HCT116 (cell line): ENCODE results near the gene ADM5. TPM values are rescaled to one million over a fixed set of nuclear protein-coding genes. Genes with fewer than 3 reads are reported as not detected.

Source experiments
- ATAC-seq: fragments of 200-7000 bp; cut with Tn5 transposase; 2 replicates; pipeline ENCODE4 v1.9.1; 2020; ENCODE audit warnings: mild to moderate bottlenecking, moderate library complexity
- BruUV-seq: library from RNA; stranded (reverse); fragments of 400-500 nt; replicated peaks from 2 replicates; lab custom pipeline; 2021; lab: Mats Ljungman, UMichigan
- CTCF ChIA-PET: fragments of 300-600 bp; sonication (Branson Sonifier 250); formaldehyde crosslinking; loops from one replicate; lab custom pipeline; 2021; ENCODE audit warnings: antibody characterized with exemption; lab: Charles Lee
- POLR2A ChIA-PET: fragments of 300-600, 350-600 bp; sonication (Branson Sonifier 250); formaldehyde crosslinking; loops from one replicate; lab custom pipeline; 2021; ENCODE audit warnings: antibody characterized with exemption; lab: Charles Lee
- RAD21 ChIA-PET, 2 experiments: fragments of 300-600 bp; sonication (Branson Sonifier 250); formaldehyde crosslinking; loops; one replicate each; lab custom pipeline; 2023; ENCODE audit warnings: low total read pairs in 2 of 2; ENCODE audit not compliant: uncharacterized antibody in 2 of 2, unreplicated experiment in 2 of 2, low non-redundant PET in 1 of 2; lab: Charles Lee
- DNase-seq: peaks from one replicate; pipeline ENCODE4 v3.0.0-alpha.2; 2010; ENCODE audit warnings: low read depth, low spot score
- H2AFZ ChIP-seq: fragments of 200-600 bp; shearing (Covaris generic), sonication (generic); 2 replicates; pipeline ENCODE4 v1.6.1; 2017; ENCODE audit warnings: low read depth, mixed run types, mixed read lengths, antibody characterized with exemption, low read length; ENCODE audit not compliant: poor library complexity, severe bottlenecking
- H3K27ac ChIP-seq: 2 replicates; pipeline ENCODE4 v1.5.1; 2012; ENCODE audit warnings: low read depth, low read length
- H3K27me3 ChIP-seq: fragments of 200-600 bp; sonication (generic); 2 replicates; pipeline ENCODE4 v1.6.1; 2016; ENCODE audit warnings: mixed run types, low read length, mixed read lengths; ENCODE audit not compliant: insufficient read depth
- H3K36me3 ChIP-seq, 2 experiments: fragments of 200-500 bp in 1 of 2; fragments of 200-600 bp in 1 of 2; sonication (Bioruptor generic) in 1 of 2; sonication (generic) in 1 of 2; 2 replicates each; pipeline versions ENCODE4 v1.5.1 to v1.6.1; 2014 to 2016; ENCODE audit warnings: low read length in 2 of 2, inconsistent platforms in 1 of 2, mixed read lengths in 1 of 2, mixed run types in 1 of 2; ENCODE audit not compliant: insufficient read depth in 2 of 2, control insufficient read depth in 1 of 2
- H3K4me1 ChIP-seq, 2 experiments: fragments of 200-600 bp in 1 of 2; sonication (generic) in 1 of 2; 2 replicates each; pipeline versions ENCODE4 v1.5.1 to v1.6.1; 2012 to 2017; ENCODE audit warnings: low read length in 2 of 2, inconsistent platforms in 1 of 2, mild to moderate bottlenecking in 1 of 2, mixed read lengths in 1 of 2, mixed run types in 1 of 2, moderate library complexity in 1 of 2; ENCODE audit not compliant: insufficient read depth in 2 of 2, control insufficient read depth in 1 of 2
- H3K4me2 ChIP-seq: fragments of 200-600 bp; sonication (generic); 2 replicates; pipeline ENCODE4 v1.6.1; 2017; ENCODE audit warnings: mixed run types, low read length, mixed read lengths
- H3K4me3 ChIP-seq, 2 experiments: fragments of 200-600 bp in 1 of 2; sonication (generic) in 1 of 2; replicated peaks in 1 of 2; 2 replicates each; pipeline ENCODE4 v1.5.1; 2011 to 2016; ENCODE audit warnings: low read length in 2 of 2, control low read depth in 1 of 2, low read depth in 1 of 2, mild to moderate bottlenecking in 1 of 2, mixed read lengths in 1 of 2, mixed run types in 1 of 2
- H3K79me2 ChIP-seq: fragments of 200-600 bp; sonication (generic); 2 replicates; pipeline ENCODE4 v1.6.1; 2017; ENCODE audit warnings: mild to moderate bottlenecking, mixed run types, low read length, moderate library complexity, mixed read lengths; ENCODE audit not compliant: insufficient read depth
- H3K9ac ChIP-seq: fragments of 200-600 bp; sonication (generic); 2 replicates; pipeline ENCODE4 v1.6.1; 2016; ENCODE audit warnings: low read length, mixed read lengths
- H3K9me2 ChIP-seq: fragments of 200-600 bp; sonication (generic), shearing (Covaris generic); 2 replicates; pipeline ENCODE4 v1.6.1; 2017; ENCODE audit warnings: mixed run types, mild to moderate bottlenecking, moderate library complexity; ENCODE audit not compliant: insufficient read depth
- H3K9me3 ChIP-seq, 2 experiments: fragments of 200-500 bp in 1 of 2; fragments of 200-600 bp in 1 of 2; sonication (Bioruptor generic) in 1 of 2; sonication (generic) in 1 of 2; 2 replicates each; pipeline ENCODE4 v1.6.1; 2014 to 2017; ENCODE audit warnings: low read length in 2 of 2, mixed read lengths in 2 of 2, inconsistent platforms in 1 of 2, low read depth in 1 of 2, mild to moderate bottlenecking in 1 of 2, mixed run types in 1 of 2, moderate library complexity in 1 of 2; ENCODE audit not compliant: control insufficient read depth in 1 of 2, insufficient read depth in 1 of 2
- H4K20me1 ChIP-seq: fragments of 200-600 bp; sonication (generic), shearing (Covaris generic); 2 replicates; pipeline ENCODE4 v1.6.1; 2017; ENCODE audit warnings: mixed run types, mild to moderate bottlenecking, moderate library complexity; ENCODE audit not compliant: insufficient read depth
- EZH2phosphoT487 ChIP-seq: fragments of 200-600 bp; IDR thresholded peaks from 2 replicates; pipeline ENCODE4 v1.6.1; 2018; ENCODE audit warnings: antibody characterized with exemption, borderline replicate concordance
- POLR2A ChIP-seq: IDR thresholded peaks from 2 replicates; pipeline ENCODE4 v1.7.0; 2011; ENCODE audit warnings: borderline replicate concordance; ENCODE audit not compliant: insufficient read depth, insufficient read length; ENCODE audit errors: extremely low read depth
- POLR2AphosphoS5 ChIP-seq: IDR thresholded peaks from 2 replicates; pipeline ENCODE4 v1.6.1; 2011; ENCODE audit warnings: mild to moderate bottlenecking, low read depth, low read length, moderate library complexity
- RAD21 ChIP-seq: IDR thresholded peaks from 2 replicates; pipeline ENCODE4 v1.6.1; 2012; ENCODE audit warnings: low read depth, mild to moderate bottlenecking
- SIN3A ChIP-seq: IDR thresholded peaks from 2 replicates; pipeline ENCODE4 v1.6.1; 2012; ENCODE audit warnings: low read depth
- YY1 ChIP-seq: IDR thresholded peaks from 2 replicates; pipeline ENCODE4 v1.6.1; 2011; ENCODE audit warnings: low read length, low read depth, moderate library complexity, mild to moderate bottlenecking; ENCODE audit not compliant: insufficient replicate concordance; ENCODE audit errors: extremely low read depth
- ZFX ChIP-seq: fragments of 450-650 bp; IDR thresholded peaks from 2 replicates; pipeline ENCODE4 v1.6.1; 2017
- ZNF274 ChIP-seq: fragments of 200-500 bp; sonication (Bioruptor generic); IDR thresholded peaks from 2 replicates; pipeline ENCODE4 v1.6.1; 2014; ENCODE audit warnings: mild to moderate bottlenecking, low read depth, low read length, inconsistent platforms
- intact Hi-C: fragments of 100-400 bp; cut with micrococcal nuclease; formaldehyde crosslinking; loops from 2 replicates; pipeline ENCODE4 v1.10.0; 2022
- total RNA-seq: library from RNA; stranded (reverse); gene quantifications from one replicate; pipeline ENCODE4 v1.2.1, GENCODE V29; 2021; ENCODE audit not compliant: unreplicated experiment
- TF ChIP-seq, protein P1 (sequence below), 3 experiments: fragments of 200-600 bp in 1 of 3; sonication (generic) in 1 of 3; IDR thresholded peaks in 2 of 3; conservative IDR thresholded peaks in 1 of 3; 2 replicates each; pipeline ENCODE4 v1.5.1; 2012 to 2017; ENCODE audit warnings: low read depth in 2 of 3, low read length in 2 of 3, antibody characterized with exemption in 1 of 3, borderline replicate concordance in 1 of 3, control low read depth in 1 of 3, mild to moderate bottlenecking in 1 of 3, mixed read lengths in 1 of 3, mixed run types in 1 of 3, moderate library complexity in 1 of 3; ENCODE audit not compliant: insufficient read depth in 1 of 3

ADM5 gene
- total RNA-seq, 1 experiment from 2014 or later: 12.1 TPM

DNA sequence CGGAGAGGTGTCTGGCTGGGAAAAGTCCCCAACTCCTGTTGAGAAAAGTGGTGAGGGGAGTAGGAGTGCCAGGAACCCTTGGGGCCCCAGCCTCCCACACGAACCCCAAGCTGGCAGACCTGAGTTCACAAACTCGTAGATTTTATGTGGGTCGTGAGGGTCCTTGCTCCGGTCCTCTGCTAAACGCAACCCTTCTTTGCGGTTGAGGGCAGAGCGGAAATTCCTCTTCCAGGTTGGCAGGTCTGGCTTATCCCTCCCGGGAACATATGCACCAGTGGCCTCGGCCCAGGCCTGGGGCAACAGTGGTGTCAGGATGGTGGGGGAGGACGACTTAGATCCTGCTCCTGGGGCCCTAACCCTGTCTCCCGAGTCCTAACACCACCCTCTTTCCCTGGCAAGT lies 26.2 kb upstream of the ADM5 start:
- no peak for TF ChIP-seq EZH2phosphoT487
- no peak for TF ChIP-seq ZFX
- no peak for TF ChIP-seq ZNF274
- peak; percentile 36; the same call in 1 of the 2 replicates for TF ChIP-seq POLR2AphosphoS5
- no peak for TF ChIP-seq YY1
- no peak for TF ChIP-seq RAD21
- TF ChIP-seq SIN3A: no peak
- no peak for TF ChIP-seq POLR2A
- TF ChIP-seq, protein P1, sequence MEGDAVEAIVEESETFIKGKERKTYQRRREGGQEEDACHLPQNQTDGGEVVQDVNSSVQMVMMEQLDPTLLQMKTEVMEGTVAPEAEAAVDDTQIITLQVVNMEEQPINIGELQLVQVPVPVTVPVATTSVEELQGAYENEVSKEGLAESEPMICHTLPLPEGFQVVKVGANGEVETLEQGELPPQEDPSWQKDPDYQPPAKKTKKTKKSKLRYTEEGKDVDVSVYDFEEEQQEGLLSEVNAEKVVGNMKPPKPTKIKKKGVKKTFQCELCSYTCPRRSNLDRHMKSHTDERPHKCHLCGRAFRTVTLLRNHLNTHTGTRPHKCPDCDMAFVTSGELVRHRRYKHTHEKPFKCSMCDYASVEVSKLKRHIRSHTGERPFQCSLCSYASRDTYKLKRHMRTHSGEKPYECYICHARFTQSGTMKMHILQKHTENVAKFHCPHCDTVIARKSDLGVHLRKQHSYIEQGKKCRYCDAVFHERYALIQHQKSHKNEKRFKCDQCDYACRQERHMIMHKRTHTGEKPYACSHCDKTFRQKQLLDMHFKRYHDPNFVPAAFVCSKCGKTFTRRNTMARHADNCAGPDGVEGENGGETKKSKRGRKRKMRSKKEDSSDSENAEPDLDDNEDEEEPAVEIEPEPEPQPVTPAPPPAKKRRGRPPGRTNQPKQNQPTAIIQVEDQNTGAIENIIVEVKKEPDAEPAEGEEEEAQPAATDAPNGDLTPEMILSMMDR (IDR thresholded peaks at IDR 0.05 in 2 of 3, conservative IDR thresholded peaks at IDR 0.05 in 1 of 3; ENCODE audit: borderline replicate concordance in 1 of 3, insufficient read depth in 1 of 3, low read depth in 2 of 3, low read length in 2 of 3): no peak
- no peak for ATAC-seq
- intact Hi-C loops: no loop called here
- no peak for DNase-seq
- Histone ChIP-seq H3K9me3 (no peaks in the 10 kb centered on the region), H4K20me1 (no peaks in the 10 kb centered on the region), H3K27ac (peak overlapping the region; percentile 95; the same call in 1 of the 2 replicates), H3K4me1 (peaks cover 6 to 24% of the 10 kb centered on the region in 2 experiments; a peak in 3 of 4 replicates), H3K79me2 (peaks cover 47% of the 10 kb centered on the region), H3K4me2 (peak overlapping the region; percentile 78; the same call in 1 of the 2 replicates), H3K9me2 (no peaks in the 10 kb centered on the region), H2AFZ (no peak overlapping the region), H3K9ac (no peak overlapping the region; the same call in 1 of the 2 replicates), H3K27me3 (no peaks in the 10 kb centered on the region), H3K36me3 (peaks cover 12 to 45% of the 10 kb centered on the region in 2 experiments; a peak in 3 of 4 replicates), H3K4me3 (no peak overlapping the region)
- ChIA-PET RAD21 (no interaction called here), POLR2A (interaction anchor here (2.5 to 2.9 kb wide), 2 partner anchors 12 to 23 kb away, joined by 24 to 53 read pairs; partner anchors contain the start of genes PRMT1 and RRAS), CTCF (no interaction called here)
- no TSS peak for BruUV-seq
